Pons (tissue), 1 donor: ENCODE data around the gene XPO4.
"Not testable (repeated sequence)": the region's sequence is repeated elsewhere in the genome, so short reads cannot be mapped to it uniquely, and the experiment has no call there.

ENCODE experiments used
- DNase-seq: peaks from one replicate; pipeline ENCODE4 v3.0.0-alpha.2; 2016; ENCODE audit warnings: low spot score

XPO4 gene

GRCh38 chr13:20780317-20780716 is 122.2 kb downstream of the XPO4 start:
- DNase-seq, result no peak

GRCh38 chr13:20779405-20779804 is 123.1 kb downstream of the XPO4 start:
- no peak for DNase-seq

GRCh38 chr13:20778311-20778710 is 124.2 kb downstream of the XPO4 start:
- DNase-seq, result no peak

GRCh38 chr13:20776751-20777150 is 125.8 kb downstream of the XPO4 start:
- no peak for DNase-seq

GRCh38 chr13:20775961-20776360 is 126.6 kb downstream of the XPO4 start:
- no peak for DNase-seq

GRCh38 chr13:20774746-20775145 is 127.8 kb downstream of the XPO4 start:
- no peak for DNase-seq

GRCh38 chr13:20773194-20774080 is 129.1 kb downstream of the XPO4 start, which contains the start of gene EEF1AKMT1:
Gene EEF1AKMT1, minus strand, starts transcription at chr13:20773961. Its CDS starts 16,363 bp downstream, at chr13:20757598.
- peak; percentile 85 for DNase-seq

GRCh38 chr13:20772401-20773131 is 130.0 kb downstream of the XPO4 start:
- peak; percentile 11 for DNase-seq

- no peak for DNase-seq
Observed at GRCh38 chr13:20769834-20770233, 132.7 kb downstream of the XPO4 start.

- no peak for DNase-seq
Observed at GRCh38 chr13:20769091-20769490, 133.5 kb downstream of the XPO4 start.

GRCh38 chr13:20767309-20767943 is 135.1 kb downstream of the XPO4 start:
- no peak for DNase-seq

GRCh38 chr13:20760872-20761271 is 141.7 kb downstream of the XPO4 start:
- no peak for DNase-seq

GRCh38 chr13:20754009-20754408 is 148.5 kb downstream of the XPO4 start:
- no peak for DNase-seq

- no peak for DNase-seq
Observed at GRCh38 chr13:20749377-20749776, 153.2 kb downstream of the XPO4 start.

GRCh38 chr13:20743830-20744404 is 158.6 kb downstream of the XPO4 start:
- not testable (repeated sequence) for DNase-seq

GRCh38 chr13:20740021-20740420 is 162.5 kb downstream of the XPO4 start:
- no peak for DNase-seq

GRCh38 chr13:20738616-20739015 is 163.9 kb downstream of the XPO4 start:
- DNase-seq, result no peak

- no peak for DNase-seq
Observed at GRCh38 chr13:20729633-20730585, 172.6 kb downstream of the XPO4 start.

GRCh38 chr13:20728579-20729311 is 173.8 kb downstream of the XPO4 start:
- no peak for DNase-seq

- DNase-seq, result no peak
Observed at GRCh38 chr13:20727856-20728255, 174.7 kb downstream of the XPO4 start.
